Fibroblast of the conjunctiva (primary cell): ENCODE results near the gene TREML4.

Experiments
- DNase-seq: peaks from one replicate; pipeline ENCODE4 v3.0.0-alpha.2; 2010; ENCODE audit warnings: low read depth

Gene TREML4

GRCh38 chr6:41288030-41288753 lies 60.0 kb downstream of the TREML4 start:
- no peak for DNase-seq
